ENCODE results near the gene PACC1.
A peak's percentile ranks its signal among the peaks of the same experiment; 100 is the strongest.

DNA sequence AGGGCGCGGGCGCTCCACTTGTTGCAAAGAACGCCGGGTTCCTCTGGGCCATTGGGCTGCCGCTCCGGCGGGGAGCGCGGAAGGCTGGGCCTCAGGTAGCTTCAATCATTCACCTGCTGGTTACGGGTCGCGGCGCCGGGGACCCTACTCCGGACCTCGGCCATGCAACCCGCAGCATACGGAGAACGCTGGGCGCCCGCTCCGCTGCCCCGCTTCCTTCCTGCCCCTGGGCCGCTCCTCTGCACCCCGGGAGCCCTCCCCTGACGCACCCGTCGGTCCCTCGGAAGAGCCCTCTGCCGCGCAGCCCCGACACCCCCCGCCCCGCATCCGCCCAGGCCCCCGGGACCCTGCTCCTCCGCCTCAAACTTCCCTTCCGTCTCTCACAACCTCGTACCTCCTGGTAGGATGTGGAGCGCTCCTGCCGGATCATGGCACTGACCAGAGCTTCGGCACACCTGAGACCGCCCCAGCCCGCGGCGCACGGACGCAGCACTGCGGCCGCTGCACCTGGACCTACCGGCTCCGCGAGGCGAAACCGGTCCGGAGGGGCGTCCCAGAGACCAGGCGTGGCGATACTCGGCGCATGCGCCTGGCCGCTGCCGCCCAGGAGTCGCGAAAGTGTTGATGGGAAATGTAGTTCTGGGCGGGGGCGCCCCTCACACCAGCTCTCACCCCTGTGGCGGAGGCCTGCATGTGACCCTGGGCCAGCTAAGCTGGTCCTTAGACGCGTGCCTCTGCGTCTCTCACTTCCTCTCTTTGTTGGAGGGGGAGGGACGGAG lies at the start of gene PACC1:
- no peak for TF ChIP-seq EZH2 (IDR thresholded peaks at IDR 0.05)
- peak; percentile 94 for TF ChIP-seq POLR2AphosphoS5 (IDR thresholded peaks at IDR 0.05; ENCODE audit: borderline replicate concordance, low read depth, low read length)
- no peak for TF ChIP-seq FOXP2 (optimal IDR thresholded peaks at IDR 0.05; ENCODE audit: control extremely low read depth, extremely low read length, insufficient read depth)
